ENCODE data around the gene TRIM65. TPM values are rescaled to one million over a fixed set of nuclear protein-coding genes. Genes with fewer than 3 reads are reported as not detected.
"Not testable (repeated sequence)": the region's sequence is repeated elsewhere in the genome, so short reads cannot be mapped to it uniquely, and the experiment has no call there.

The TRIM65 gene
- total RNA-seq, 2 donors from 2014 or later, result 27.5 to 28.1 TPM

DNA sequence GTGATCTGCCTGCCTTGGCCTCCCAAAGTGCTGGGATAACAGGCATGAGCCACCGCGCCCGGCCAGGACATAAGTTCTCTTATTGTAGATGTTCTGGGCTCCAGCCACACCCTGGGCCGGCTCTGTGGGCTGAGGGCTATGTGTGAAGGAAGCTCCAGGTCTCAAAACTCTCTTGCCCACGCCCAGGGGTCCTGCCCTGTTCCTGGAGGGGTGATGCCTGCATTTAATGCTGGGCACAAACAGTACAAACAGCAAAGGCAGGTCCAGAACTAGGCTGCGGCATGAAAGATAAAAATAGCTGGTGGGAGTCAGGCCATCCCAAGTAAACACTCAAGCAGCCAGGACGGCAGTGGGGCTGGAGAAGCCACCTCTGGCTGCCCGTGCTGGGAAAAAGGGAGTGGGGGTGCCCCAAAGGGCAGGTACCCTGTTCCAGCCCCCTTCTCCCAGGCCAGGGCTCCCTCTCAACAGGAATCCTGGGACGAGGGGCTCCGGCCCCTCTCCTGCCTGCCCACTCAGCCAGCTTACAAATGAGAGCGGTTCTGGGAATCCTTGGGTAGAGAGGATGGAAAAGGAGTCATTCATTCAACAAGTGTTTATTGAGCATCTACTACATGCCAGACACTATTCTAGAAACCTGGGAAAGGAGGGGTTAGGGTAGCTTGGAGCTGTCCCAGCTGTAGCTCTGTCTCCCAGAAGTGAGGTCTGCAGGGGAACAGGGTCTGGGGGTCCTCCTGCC is 23.0 kb downstream of the TRIM65 start:
- intact Hi-C loops (cut with DNase I), result loop anchor here (2.0 kb wide), 1 partner anchor 19 kb away; the partner anchor contains the start of gene WBP2
- DNase-seq (ENCODE audit: low spot score), result no peak
- TF ChIP-seq POLR2AphosphoS5 (IDR thresholded peaks at IDR 0.05), result no peak
- TF ChIP-seq POLR2A (IDR thresholded peaks at IDR 0.05), result no peak
- TF ChIP-seq, protein P1, sequence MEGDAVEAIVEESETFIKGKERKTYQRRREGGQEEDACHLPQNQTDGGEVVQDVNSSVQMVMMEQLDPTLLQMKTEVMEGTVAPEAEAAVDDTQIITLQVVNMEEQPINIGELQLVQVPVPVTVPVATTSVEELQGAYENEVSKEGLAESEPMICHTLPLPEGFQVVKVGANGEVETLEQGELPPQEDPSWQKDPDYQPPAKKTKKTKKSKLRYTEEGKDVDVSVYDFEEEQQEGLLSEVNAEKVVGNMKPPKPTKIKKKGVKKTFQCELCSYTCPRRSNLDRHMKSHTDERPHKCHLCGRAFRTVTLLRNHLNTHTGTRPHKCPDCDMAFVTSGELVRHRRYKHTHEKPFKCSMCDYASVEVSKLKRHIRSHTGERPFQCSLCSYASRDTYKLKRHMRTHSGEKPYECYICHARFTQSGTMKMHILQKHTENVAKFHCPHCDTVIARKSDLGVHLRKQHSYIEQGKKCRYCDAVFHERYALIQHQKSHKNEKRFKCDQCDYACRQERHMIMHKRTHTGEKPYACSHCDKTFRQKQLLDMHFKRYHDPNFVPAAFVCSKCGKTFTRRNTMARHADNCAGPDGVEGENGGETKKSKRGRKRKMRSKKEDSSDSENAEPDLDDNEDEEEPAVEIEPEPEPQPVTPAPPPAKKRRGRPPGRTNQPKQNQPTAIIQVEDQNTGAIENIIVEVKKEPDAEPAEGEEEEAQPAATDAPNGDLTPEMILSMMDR (IDR thresholded peaks at IDR 0.05), result no peak
- no peaks in the 10 kb centered on the region for H3K36me3 ChIP-seq
- H3K27me3 ChIP-seq (replicated peaks; ENCODE audit: insufficient read depth), result no peaks in the 10 kb centered on the region
- H3K4me1 ChIP-seq (replicated peaks), result peaks cover 28% of the 10 kb centered on the region
- peak overlapping the region; percentile 83 for H3K27ac ChIP-seq
- H3K4me3 ChIP-seq, result no peak overlapping the region
- 72% methylated on average over 11 of the region's 11 CpGs for WGBS
- no peaks in the 10 kb centered on the region for H3K9me3 ChIP-seq

GRCh38 chr17:75872434-75873351 is 24.1 kb downstream of the TRIM65 start:
- peaks cover 28% of the 10 kb centered on the region for H3K4me1 ChIP-seq (replicated peaks)
- intact Hi-C loops (cut with DNase I), result loop anchor here (2.0 kb wide), 1 partner anchor 18 kb away; the partner anchor contains the start of gene WBP2
- H3K9me3 ChIP-seq, result no peaks in the 10 kb centered on the region
- no peaks in the 10 kb centered on the region for H3K36me3 ChIP-seq
- DNase-seq (ENCODE audit: low spot score), result peak; percentile 76
- H3K27me3 ChIP-seq (replicated peaks; ENCODE audit: insufficient read depth), result no peaks in the 10 kb centered on the region
- peak overlapping the region; percentile 83 for H3K27ac ChIP-seq
- TF ChIP-seq, protein P1 (IDR thresholded peaks at IDR 0.05), result peak in 1 of 4 experiments; percentile 4
- TF ChIP-seq POLR2A (IDR thresholded peaks at IDR 0.05) (peak; percentile 31), POLR2AphosphoS5 (IDR thresholded peaks at IDR 0.05) (peak; percentile 77)
- no peak overlapping the region for H3K4me3 ChIP-seq
- WGBS, result 40% methylated on average over 13 of the region's 13 CpGs

DNA sequence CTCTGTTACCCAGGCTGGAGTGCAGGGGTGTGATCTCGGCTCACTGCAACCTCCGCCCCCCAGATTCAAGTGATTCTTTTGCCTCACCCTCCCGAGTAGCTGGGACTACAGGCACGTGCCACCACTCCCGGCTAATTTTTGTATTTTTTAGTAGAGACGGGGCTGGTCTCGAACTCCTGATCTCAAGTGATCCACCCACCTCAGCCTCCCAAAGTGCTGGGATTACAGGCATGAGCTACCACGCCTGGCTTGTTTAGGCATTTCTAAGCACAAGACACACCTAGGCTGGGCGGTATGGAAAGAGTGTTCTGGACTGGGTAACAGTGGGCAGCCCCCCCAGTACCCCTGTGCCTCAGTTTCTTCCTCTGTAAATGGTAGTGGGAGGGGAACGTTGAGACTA is 26.5 kb downstream of the TRIM65 start:
- H3K4me1 ChIP-seq (replicated peaks), result peaks cover 11% of the 10 kb centered on the region
- 75% methylated on average over 10 of the region's 10 CpGs for WGBS
- H3K27me3 ChIP-seq (replicated peaks; ENCODE audit: insufficient read depth); H3K36me3 ChIP-seq; DNase-seq (ENCODE audit: low spot score); H3K9me3 ChIP-seq; H3K4me3 ChIP-seq; intact Hi-C loops (cut with DNase I): not testable (repeated sequence)
- H3K27ac ChIP-seq, result peak overlapping the region; percentile 57 to 74

- Histone ChIP-seq H3K27me3 (replicated peaks; ENCODE audit: insufficient read depth) (no peaks in the 10 kb centered on the region), H3K4me1 (replicated peaks) (peaks cover 9% of the 10 kb centered on the region), H3K36me3 (no peaks in the 10 kb centered on the region), H3K4me3 (no peak overlapping the region), H3K9me3 (no peaks in the 10 kb centered on the region), H3K27ac (peak overlapping the region; percentile 57 to 74)
- TF ChIP-seq POLR2AphosphoS5 (IDR thresholded peaks at IDR 0.05), result peak; percentile 2
- TF ChIP-seq, protein P1 (IDR thresholded peaks at IDR 0.05), result no peak
- no peak for DNase-seq (ENCODE audit: low spot score)
- 27% methylated on average over 23 of the region's 23 CpGs for WGBS
- intact Hi-C loops (cut with DNase I), result no loop called here
These were observed 27.2 kb downstream of the TRIM65 start for GRCh38 chr17:75869282-75870141.

- H3K27ac ChIP-seq, result peak overlapping the region; percentile 57 to 74
- intact Hi-C loops (cut with DNase I); H3K9me3 ChIP-seq; H3K36me3 ChIP-seq; H3K27me3 ChIP-seq (replicated peaks; ENCODE audit: insufficient read depth); DNase-seq (ENCODE audit: low spot score); H3K4me1 ChIP-seq (replicated peaks); H3K4me3 ChIP-seq: not testable (repeated sequence)
- WGBS, result 68% methylated on average over 12 of the region's 12 CpGs
These were observed 27.9 kb downstream of the TRIM65 start for GRCh38 chr17:75868730-75869281.

DNA sequence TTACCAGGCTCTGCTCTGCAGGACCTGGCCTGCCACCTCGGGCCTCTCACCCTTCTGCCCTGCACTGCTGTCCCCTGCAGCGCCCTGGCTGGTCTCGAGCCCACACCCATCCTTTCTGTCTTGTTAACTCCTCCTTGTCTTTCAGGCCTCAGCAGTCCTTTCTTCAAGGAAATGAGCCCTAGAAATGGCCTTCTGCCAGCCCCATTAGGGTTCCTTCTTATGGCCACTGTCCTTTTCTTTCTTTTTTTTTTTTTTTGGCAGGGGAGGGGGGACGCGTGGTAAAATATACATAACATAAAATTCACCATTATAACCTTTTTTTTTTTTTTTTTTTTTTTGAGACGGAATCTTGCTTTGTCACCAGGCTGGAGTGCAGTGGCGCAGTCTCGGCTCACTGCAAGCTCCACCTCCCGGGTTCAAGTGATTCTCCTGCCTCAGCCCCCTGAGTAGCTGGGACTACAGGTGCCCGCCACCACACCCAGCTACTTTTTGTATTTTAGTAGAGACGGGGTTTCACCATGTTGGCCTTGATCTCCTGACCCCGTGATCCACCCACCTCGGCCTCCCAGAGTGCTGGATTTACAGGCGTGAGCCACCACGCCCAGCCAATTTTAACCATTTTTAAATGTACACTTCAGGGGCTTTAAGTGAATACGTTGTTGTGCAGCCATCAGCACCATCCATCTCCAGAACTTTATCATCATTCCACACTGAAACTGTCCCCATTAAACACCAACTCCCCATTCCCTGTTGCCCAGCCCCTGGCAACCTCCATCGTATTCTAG is 31.2 kb downstream of the TRIM65 start:
- intact Hi-C loops (cut with DNase I); H3K4me1 ChIP-seq (replicated peaks); H3K27me3 ChIP-seq (replicated peaks; ENCODE audit: insufficient read depth); DNase-seq (ENCODE audit: low spot score); H3K4me3 ChIP-seq; H3K36me3 ChIP-seq; H3K9me3 ChIP-seq; H3K27ac ChIP-seq: not testable (repeated sequence)
- 81% methylated on average over 17 of the region's 17 CpGs for WGBS

DNA sequence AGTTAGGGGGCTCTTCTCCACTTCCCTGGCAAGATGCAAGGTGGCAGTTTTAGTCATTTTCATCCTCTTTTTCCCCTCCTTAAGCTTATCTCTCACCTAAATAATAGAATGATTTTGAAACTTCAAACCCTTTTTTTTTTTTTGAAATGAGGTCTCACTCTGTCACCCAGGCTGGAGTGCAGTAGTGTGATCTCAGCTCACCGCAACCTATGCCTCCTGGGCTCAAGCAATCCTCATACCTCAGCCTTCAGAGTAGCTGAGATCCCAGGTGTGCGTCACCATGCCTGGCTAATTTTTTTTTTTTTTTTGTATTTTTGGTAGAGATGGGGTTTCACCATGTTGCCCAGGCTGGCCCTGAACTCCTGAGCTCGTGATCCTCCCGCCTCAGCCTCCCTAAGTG is 31.9 kb downstream of the TRIM65 start:
- H3K9me3 ChIP-seq; intact Hi-C loops (cut with DNase I); H3K27me3 ChIP-seq (replicated peaks; ENCODE audit: insufficient read depth); DNase-seq (ENCODE audit: low spot score); H3K4me1 ChIP-seq (replicated peaks); H3K36me3 ChIP-seq; H3K4me3 ChIP-seq: not testable (repeated sequence)
- WGBS, result 68% methylated on average over 4 of the region's 4 CpGs
- H3K27ac ChIP-seq, result peak overlapping the region in 1 of 2 donors; percentile 27
